ENCODE results near the gene TMEM256.

The TMEM256 gene

GRCh38 chr17:7403977-7404736, at the start of gene TMEM256:
Gene TMEM256 (minus strand): TSS chr17:7404097. CDS start chr17:7404084, 13 bp downstream.
- in situ Hi-C loops (cut with MboI; ENCODE audit: low sequenced_read_pairs), result no loop called here

GRCh38 chr17:7448461-7448860, 44.6 kb upstream of the TMEM256 start:
- in situ Hi-C loops (cut with MboI; ENCODE audit: low sequenced_read_pairs), result no loop called here

DNA sequence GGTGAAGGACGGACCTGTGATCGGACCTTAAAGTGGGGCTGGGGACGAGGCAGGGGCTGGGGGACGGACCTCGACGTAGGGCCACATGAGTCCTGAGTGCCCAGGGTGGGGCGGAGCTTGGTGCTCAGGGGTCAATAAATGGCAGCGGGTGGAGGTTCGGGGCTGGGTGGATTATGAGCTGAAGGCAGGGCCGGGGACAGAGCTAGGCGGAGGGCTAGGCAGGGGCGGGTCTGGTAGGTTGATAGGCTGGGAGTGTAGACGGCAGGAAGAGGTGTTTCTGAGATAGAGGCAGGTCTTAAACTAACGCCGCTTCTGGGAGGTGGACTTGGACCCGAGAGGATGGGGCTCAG, 41.7 kb upstream of the TMEM256 start:
- in situ Hi-C loops (cut with MboI; ENCODE audit: low sequenced_read_pairs), result no loop called here

- in situ Hi-C loops (cut with MboI; ENCODE audit: low sequenced_read_pairs), result no loop called here
Measured at GRCh38 chr17:7444682-7445618, 41.1 kb upstream of the TMEM256 start, which contains the start of gene CHRNB1. Gene CHRNB1 (plus strand): TSS chr17:7445061. CDS start chr17:7445128, 67 bp downstream.

DNA sequence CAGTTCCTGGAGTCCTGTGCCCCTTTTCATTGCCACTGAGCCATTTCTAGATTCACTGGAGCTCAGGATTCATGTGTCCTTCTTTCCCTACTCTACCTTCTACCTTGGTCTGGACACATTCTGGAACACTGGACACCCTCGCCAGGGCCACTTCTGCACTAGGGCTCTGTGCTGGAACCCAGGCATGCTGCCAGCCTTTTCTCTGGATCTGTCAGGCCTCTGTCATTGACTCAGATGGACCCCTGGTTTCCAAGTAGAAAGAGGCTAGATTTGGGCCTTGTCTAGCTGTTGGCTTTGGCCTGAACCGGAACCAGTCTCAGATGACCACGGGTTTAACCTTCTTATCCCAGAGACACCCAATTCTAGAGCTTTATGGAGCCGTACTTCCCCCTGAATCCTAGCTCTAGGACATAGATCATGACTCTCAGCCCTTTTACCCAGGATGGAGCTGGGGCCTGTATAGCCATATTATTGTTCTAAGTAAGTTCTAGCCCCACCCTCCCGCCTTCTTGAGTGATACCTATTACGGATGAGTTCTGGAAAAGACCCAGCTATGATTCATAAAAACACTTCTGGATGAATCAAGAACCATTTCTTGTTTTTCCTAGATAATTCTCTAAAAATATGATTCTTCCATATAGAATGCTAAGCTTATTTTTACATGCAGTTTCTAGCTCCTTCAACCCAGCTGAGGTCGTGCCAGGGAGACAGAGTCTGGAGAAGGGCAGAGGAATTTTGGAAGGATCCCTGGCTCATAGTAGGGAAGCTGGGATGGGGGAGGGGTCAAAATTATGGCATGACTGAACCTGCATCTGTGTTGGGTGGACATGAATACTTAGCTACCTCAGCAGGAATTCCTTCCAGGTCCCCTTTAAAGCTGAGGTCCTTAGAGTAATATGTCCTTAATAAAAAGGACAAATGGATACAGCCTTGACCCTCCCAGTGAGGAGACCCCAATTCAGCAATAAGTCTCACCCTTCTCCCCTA, 39.9 kb upstream of the TMEM256 start:
- in situ Hi-C loops (cut with MboI; ENCODE audit: low sequenced_read_pairs), result no loop called here

DNA sequence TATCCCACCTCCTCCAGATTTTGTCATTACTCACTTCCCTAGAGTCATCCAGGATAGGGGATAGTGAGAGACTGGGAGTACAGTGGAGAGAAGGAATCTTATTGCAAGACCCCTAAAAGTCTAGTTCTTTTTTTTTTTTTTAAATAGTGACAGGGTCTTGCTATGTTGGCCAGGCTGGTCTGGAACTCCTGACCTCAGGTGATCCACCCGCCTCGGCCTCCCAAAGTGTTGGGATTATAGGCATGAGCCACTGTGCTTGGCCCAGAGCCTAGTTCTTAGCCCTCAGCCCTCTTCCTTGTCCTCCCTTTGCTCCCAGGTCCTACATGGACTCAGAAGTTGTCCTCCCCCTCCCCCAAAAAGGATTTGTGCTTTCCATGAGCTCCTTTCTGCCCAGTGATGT, 38.2 kb upstream of the TMEM256 start:
- in situ Hi-C loops (cut with MboI; ENCODE audit: low sequenced_read_pairs), result no loop called here

DNA sequence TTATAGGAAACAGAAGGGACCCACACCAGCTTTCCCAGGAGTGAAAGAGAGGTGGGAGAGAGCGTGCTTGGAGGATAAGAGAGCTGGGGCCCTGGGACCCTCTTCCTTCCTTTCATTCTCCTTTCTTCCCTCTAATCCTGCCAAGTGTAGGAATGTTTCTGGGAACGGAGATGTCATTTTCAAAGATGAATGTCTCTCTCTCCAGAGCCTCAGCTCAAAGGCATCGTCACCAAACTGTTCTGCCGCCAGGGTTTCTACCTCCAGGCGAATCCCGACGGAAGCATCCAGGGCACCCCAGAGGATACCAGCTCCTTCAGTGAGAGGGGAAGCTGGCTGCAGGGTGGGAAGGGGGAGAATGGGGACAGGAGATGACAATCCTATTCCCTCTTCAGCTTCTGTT, 37.4 kb upstream of the TMEM256 start:
- in situ Hi-C loops (cut with MboI; ENCODE audit: low sequenced_read_pairs), result no loop called here

GRCh38 chr17:7440834-7441195, 36.9 kb upstream of the TMEM256 start:
- in situ Hi-C loops (cut with MboI; ENCODE audit: low sequenced_read_pairs), result no loop called here

DNA sequence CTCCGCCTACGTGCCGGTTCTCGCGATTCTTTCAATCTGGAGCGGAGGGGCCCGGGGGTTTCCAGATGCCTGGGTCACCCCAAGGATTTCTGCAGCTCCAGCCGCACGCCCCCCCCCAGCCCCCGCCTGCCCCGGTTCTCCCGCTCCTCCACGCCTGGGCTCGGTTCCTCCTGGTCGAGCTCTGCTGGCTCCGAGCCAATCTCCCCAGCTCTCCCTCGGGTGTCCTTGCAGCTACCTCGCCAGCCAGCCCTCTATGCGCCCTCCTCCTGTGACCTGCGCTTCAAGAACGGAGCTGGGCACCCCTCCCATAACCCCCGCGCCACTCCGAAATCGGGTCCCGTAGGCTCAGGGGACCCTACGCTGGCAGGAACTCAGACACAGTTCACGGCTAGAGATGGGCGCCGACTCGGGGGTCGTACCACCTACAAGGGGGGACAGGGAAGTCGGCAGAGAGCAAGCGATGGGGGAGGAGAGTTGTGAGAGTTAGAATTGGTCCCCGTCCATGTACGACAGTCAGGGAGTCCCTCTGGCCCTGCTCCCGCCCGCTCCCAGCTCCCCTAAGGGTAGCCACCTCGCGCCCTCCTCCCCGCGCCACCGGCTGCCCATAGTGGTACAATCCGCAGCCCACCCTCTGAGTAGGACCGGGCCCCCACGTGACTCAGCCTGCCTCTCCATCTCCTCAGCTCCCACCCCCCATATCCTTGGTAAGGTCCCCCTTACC, 36.4 kb upstream of the TMEM256 start:
- in situ Hi-C loops (cut with MboI; ENCODE audit: low sequenced_read_pairs), result no loop called here

DNA sequence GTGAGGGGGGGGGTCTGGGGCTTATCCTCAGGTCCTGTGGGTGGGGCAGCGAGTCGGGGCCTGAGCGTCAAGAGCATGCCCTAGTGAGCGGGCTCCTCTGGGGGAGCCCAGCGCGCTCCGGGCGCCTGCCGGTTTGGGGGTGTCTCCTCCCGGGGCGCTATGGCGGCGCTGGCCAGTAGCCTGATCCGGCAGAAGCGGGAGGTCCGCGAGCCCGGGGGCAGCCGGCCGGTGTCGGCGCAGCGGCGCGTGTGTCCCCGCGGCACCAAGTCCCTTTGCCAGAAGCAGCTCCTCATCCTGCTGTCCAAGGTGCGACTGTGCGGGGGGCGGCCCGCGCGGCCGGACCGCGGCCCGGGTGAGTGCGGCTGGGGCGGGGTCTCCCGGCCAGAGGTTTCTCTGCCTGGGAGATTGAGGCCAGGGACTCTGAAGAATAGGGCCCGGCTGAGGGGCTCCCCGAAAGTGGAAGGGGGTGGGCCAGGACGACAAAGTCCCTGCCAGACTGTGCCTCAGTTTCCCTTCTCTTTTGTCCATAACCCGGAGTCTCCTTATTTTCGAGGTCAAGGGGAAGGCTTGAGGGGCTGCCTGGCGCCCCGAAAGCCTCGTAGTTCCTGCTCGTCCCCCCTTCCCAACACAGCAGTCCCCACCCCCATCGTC, 35.7 kb upstream of the TMEM256 start, which contains the start of gene FGF11:
FGF11 (plus strand) TSS at position 51 of the 651 bp plus-strand sequence; CDS start at position 160, 109 bp downstream.
- in situ Hi-C loops (cut with MboI; ENCODE audit: low sequenced_read_pairs), result no loop called here

- in situ Hi-C loops (cut with MboI; ENCODE audit: low sequenced_read_pairs), result no loop called here
Measured at GRCh38 chr17:7438656-7439460, 35.0 kb upstream of the TMEM256 start.

DNA sequence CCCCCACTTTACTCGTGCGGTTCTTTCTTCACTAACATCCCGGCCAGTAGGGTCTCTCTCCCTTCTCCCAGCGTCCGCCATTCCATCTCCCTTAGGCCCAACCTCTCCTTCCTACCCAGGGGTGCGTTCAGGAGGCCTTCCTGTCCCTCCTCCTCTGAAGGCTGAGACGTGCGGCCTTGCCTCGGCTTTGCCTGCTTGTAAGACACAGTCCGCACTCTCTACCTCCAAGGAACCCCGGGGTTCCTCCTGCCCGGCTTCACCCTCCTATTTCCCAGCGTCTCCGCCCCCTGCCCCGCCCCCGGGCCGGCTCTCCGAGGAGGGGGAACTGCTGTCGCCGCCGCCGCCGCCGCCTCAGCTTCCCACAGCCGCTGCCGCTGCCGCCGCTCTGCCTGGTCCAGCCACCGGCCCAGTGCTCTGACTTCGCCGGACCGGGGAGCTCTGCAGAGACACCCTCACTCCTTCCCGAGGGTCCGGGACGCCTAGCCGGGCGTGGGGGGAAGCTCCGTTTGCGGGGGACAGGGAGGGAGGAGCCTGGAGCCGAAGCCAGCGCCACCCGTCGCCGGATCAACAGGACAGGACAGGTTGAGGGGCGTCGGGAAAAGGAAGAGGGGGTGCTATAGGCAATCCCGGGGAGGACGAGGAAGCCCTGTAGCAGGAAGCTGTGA, 34.2 kb upstream of the TMEM256 start:
- in situ Hi-C loops (cut with MboI; ENCODE audit: low sequenced_read_pairs), result no loop called here

DNA sequence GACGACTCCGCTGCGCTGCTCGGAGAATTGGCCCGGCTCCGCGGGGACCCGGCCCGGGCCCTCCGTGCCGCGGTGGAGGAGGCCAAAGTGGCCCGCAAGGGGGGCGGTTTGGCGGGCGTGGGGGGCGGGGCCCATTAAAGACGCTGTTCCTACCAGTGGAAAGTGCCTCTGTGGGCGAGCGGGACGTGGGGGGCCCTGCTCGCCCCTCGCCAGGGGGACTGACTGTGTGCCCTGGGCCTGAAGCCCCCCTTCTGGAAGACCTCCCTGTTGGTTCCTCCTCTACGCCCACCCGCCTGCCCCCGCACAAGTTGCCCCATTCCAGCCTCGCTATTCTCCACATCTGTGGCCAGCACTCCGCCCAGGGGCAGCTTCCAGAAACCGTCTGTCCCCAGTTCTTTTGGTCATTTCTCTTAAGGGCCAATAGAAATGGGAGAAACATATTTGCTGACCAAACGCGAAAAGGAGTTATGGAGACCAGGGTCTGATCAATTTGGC, 33.5 kb upstream of the TMEM256 start:
- in situ Hi-C loops (cut with MboI; ENCODE audit: low sequenced_read_pairs), result no loop called here

- in situ Hi-C loops (cut with MboI; ENCODE audit: low sequenced_read_pairs), result no loop called here
Measured at GRCh38 chr17:7436556-7437368, 32.9 kb upstream of the TMEM256 start.

GRCh38 chr17:7435676-7436555, 32.0 kb upstream of the TMEM256 start:
- in situ Hi-C loops (cut with MboI; ENCODE audit: low sequenced_read_pairs), result no loop called here

DNA sequence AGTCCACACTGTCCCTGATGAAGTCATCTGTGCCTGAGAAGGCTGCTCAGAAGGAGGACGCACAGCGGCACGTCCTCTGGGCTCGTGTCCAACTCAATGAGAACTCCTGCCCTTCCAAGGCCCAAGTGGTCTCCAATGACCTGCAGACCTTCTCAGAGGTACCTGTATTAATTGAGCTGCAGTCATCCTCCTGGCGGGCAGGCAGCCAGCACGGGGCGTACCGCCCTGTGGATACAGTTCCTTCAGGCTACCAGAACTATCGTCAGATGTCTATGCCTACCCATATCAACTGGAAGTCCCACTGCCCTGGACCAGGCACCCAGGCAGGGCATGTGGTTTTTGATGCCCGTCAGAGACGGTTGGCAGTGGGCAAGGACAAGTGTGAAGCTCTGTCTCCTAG, 28.4 kb upstream of the TMEM256 start:
- in situ Hi-C loops (cut with MboI; ENCODE audit: low sequenced_read_pairs), result no loop called here

Measured in HL-60/S4 (cell line).